ENCODE data around the gene VIT. TPM values are rescaled to one million over a fixed set of nuclear protein-coding genes. Genes with fewer than 3 reads are reported as not detected.

Gene VIT
- 10 to 100 TPM in 1 of 2 donors, 1 to 10 TPM in 1; 10.0 to 29.2 TPM for total RNA-seq
- not detected for polyA plus RNA-seq
- long read RNA-seq, donor 1, transcript VIT-202 (16 exons, 2,810 nt), result minor isoform, 12 of 55 reads
- long read RNA-seq, donor 1, transcript VIT-203 (15 exons, 2,770 nt), result major isoform, 17 of 55 reads
- long read RNA-seq, donor 1, partial matches to known transcripts, result 9 of 55 reads
- long read RNA-seq, donor 1, other reads (novel, unspliced or antisense), result 16 of 55 reads
- long read RNA-seq, donor 2, transcript VIT-202 (16 exons, 2,810 nt), result major isoform, 6 of 21 reads
- long read RNA-seq, donor 2, partial matches to known transcripts, result 6 of 21 reads
- long read RNA-seq, donor 2, other reads (novel, unspliced or antisense), result 5 of 21 reads

- Histone ChIP-seq H3K9me3 (ENCODE audit: control insufficient read depth, low read length) (no peaks in the 10 kb centered on the region), H3K4me1 (ENCODE audit: control insufficient read depth in 1 of 2, insufficient read depth in 2 of 2, low read length in 2 of 2) (peaks cover 0 to 1% of the 10 kb centered on the region in 2 donors), H3K36me3 (ENCODE audit: control insufficient read depth in 1 of 2, insufficient read depth in 2 of 2, low read length in 1 of 2) (no peaks in the 10 kb centered on the region), H3K27me3 (ENCODE audit: control insufficient read depth in 1 of 2, insufficient read depth in 2 of 2, low read length in 1 of 2) (no peaks in the 10 kb centered on the region), H3K4me3 (ENCODE audit: low read length in 2 of 2) (no peak within 1 kb of the TSS), H3K27ac (ENCODE audit: low read depth in 1 of 2, low read length in 2 of 2) (no peak within 1 kb of the TSS)
- no peak for ATAC-seq (ENCODE audit: low FRiP score)
- WGBS, 2 donors, result 19% methylated on average over 2 of the region's 2 CpGs
- intact Hi-C loops (cut with DNase I), result no loop called here
- DNase-seq, result no peak
Observed at GRCh38 chr2:36696533-36696932, at the start of gene VIT. Gene VIT (plus strand): TSS chr2:36696707. CDS start chr2:36716371, 19,664 bp downstream.

- no peak overlapping the region for H3K4me3 ChIP-seq (ENCODE audit: low read length in 2 of 2)
- no peaks in the 10 kb centered on the region for H3K36me3 ChIP-seq (ENCODE audit: control insufficient read depth in 1 of 2, insufficient read depth in 2 of 2, low read length in 1 of 2)
- no peaks in the 10 kb centered on the region for H3K9me3 ChIP-seq (ENCODE audit: control insufficient read depth, low read length)
- no peaks in the 10 kb centered on the region for H3K4me1 ChIP-seq (ENCODE audit: control insufficient read depth in 1 of 2, insufficient read depth in 2 of 2, low read length in 2 of 2)
- no peak overlapping the region for H3K27ac ChIP-seq (ENCODE audit: low read depth in 1 of 2, low read length in 2 of 2)
- WGBS, 2 donors, result 80 to 87% methylated on average over 4 of the region's 4 CpGs
- H3K27me3 ChIP-seq (ENCODE audit: control insufficient read depth in 1 of 2, insufficient read depth in 2 of 2, low read length in 1 of 2), result no peaks in the 10 kb centered on the region
- no peak for DNase-seq
- intact Hi-C loops (cut with DNase I), result no loop called here
- no peak for ATAC-seq (ENCODE audit: low FRiP score)
Observed at GRCh38 chr2:36650031-36650829, 46.3 kb upstream of the VIT start.

GRCh38 chr2:36653155-36653554 lies 43.4 kb upstream of the VIT start:
- no peak for DNase-seq
- H3K36me3 ChIP-seq (ENCODE audit: control insufficient read depth in 1 of 2, insufficient read depth in 2 of 2, low read length in 1 of 2), result no peaks in the 10 kb centered on the region
- H3K9me3 ChIP-seq (ENCODE audit: control insufficient read depth, low read length), result no peaks in the 10 kb centered on the region
- peaks cover 0 to under 1% of the 10 kb centered on the region in 2 donors for H3K4me1 ChIP-seq (ENCODE audit: control insufficient read depth in 1 of 2, insufficient read depth in 2 of 2, low read length in 2 of 2)
- H3K4me3 ChIP-seq (ENCODE audit: low read length in 2 of 2), result no peak overlapping the region
- 88 to 89% methylated on average over 5 of the region's 5 CpGs for WGBS, 2 donors
- intact Hi-C loops (cut with DNase I), result no loop called here
- no peak for ATAC-seq (ENCODE audit: low FRiP score)
- H3K27ac ChIP-seq (ENCODE audit: low read depth in 1 of 2, low read length in 2 of 2), result no peak overlapping the region
- H3K27me3 ChIP-seq (ENCODE audit: control insufficient read depth in 1 of 2, insufficient read depth in 2 of 2, low read length in 1 of 2), result no peaks in the 10 kb centered on the region

GRCh38 chr2:36653967-36654694 lies 42.4 kb upstream of the VIT start:
- Histone ChIP-seq H3K27me3 (ENCODE audit: control insufficient read depth in 1 of 2, insufficient read depth in 2 of 2, low read length in 1 of 2) (no peaks in the 10 kb centered on the region), H3K9me3 (ENCODE audit: control insufficient read depth, low read length) (no peaks in the 10 kb centered on the region), H3K4me1 (ENCODE audit: control insufficient read depth in 1 of 2, insufficient read depth in 2 of 2, low read length in 2 of 2) (peaks cover 0 to 1% of the 10 kb centered on the region in 2 donors), H3K27ac (ENCODE audit: low read depth in 1 of 2, low read length in 2 of 2) (no peak overlapping the region), H3K4me3 (ENCODE audit: low read length in 2 of 2) (no peak overlapping the region), H3K36me3 (ENCODE audit: control insufficient read depth in 1 of 2, insufficient read depth in 2 of 2, low read length in 1 of 2) (no peaks in the 10 kb centered on the region)
- WGBS, 2 donors, result 69 to 75% methylated on average over 2 of the region's 2 CpGs
- ATAC-seq (ENCODE audit: low FRiP score), result no peak
- intact Hi-C loops (cut with DNase I), result no loop called here
- DNase-seq, result no peak

- WGBS, 2 donors, result 31 to 52% methylated on average over 4 of the region's 4 CpGs
- ATAC-seq (ENCODE audit: low FRiP score) (peak; percentile 62), DNase-seq (no peak)
- Histone ChIP-seq H3K9me3 (ENCODE audit: control insufficient read depth, low read length) (no peaks in the 10 kb centered on the region), H3K27ac (ENCODE audit: low read depth in 1 of 2, low read length in 2 of 2) (no peak overlapping the region), H3K4me3 (ENCODE audit: low read length in 2 of 2) (no peak overlapping the region), H3K36me3 (ENCODE audit: control insufficient read depth in 1 of 2, insufficient read depth in 2 of 2, low read length in 1 of 2) (no peaks in the 10 kb centered on the region), H3K27me3 (ENCODE audit: control insufficient read depth in 1 of 2, insufficient read depth in 2 of 2, low read length in 1 of 2) (no peaks in the 10 kb centered on the region), H3K4me1 (ENCODE audit: control insufficient read depth in 1 of 2, insufficient read depth in 2 of 2, low read length in 2 of 2) (peaks cover 0 to 1% of the 10 kb centered on the region in 2 donors)
- intact Hi-C loops (cut with DNase I), result no loop called here
Observed at GRCh38 chr2:36655453-36655852, 41.1 kb upstream of the VIT start.

GRCh38 chr2:36657703-36658102 lies 38.8 kb upstream of the VIT start:
- ATAC-seq (ENCODE audit: low FRiP score), result no peak
- intact Hi-C loops (cut with DNase I), result loop anchor here in 1 of 2 donors (2.0 kb wide), 1 partner anchor 305 kb away; no protein-coding TSS in a partner anchor
- 97 to 100% methylated on average over 1 of the region's 1 CpG for WGBS, 2 donors

GRCh38 chr2:36658277-36658748 lies 38.2 kb upstream of the VIT start:
- ATAC-seq (ENCODE audit: low FRiP score) (no peak), DNase-seq (no peak)
- Histone ChIP-seq H3K36me3 (ENCODE audit: control insufficient read depth in 1 of 2, insufficient read depth in 2 of 2, low read length in 1 of 2) (no peaks in the 10 kb centered on the region), H3K27ac (ENCODE audit: low read depth in 1 of 2, low read length in 2 of 2) (no peak overlapping the region), H3K9me3 (ENCODE audit: control insufficient read depth, low read length) (no peaks in the 10 kb centered on the region), H3K4me3 (ENCODE audit: low read length in 2 of 2) (no peak overlapping the region), H3K4me1 (ENCODE audit: control insufficient read depth in 1 of 2, insufficient read depth in 2 of 2, low read length in 2 of 2) (peaks cover 0 to 1% of the 10 kb centered on the region in 2 donors), H3K27me3 (ENCODE audit: control insufficient read depth in 1 of 2, insufficient read depth in 2 of 2, low read length in 1 of 2) (no peaks in the 10 kb centered on the region)
- intact Hi-C loops (cut with DNase I), result loop anchor here in 1 of 2 donors (2.0 kb wide), 1 partner anchor 306 kb away; no protein-coding TSS in a partner anchor
- 80 to 90% methylated on average over 1 of the region's 1 CpG for WGBS, 2 donors

More at GRCh38 chr2:36657703-36658102, 38.8 kb upstream of the VIT start:
- Histone ChIP-seq H3K36me3 (ENCODE audit: control insufficient read depth in 1 of 2, insufficient read depth in 2 of 2, low read length in 1 of 2) (no peaks in the 10 kb centered on the region), H3K4me3 (ENCODE audit: low read length in 2 of 2) (no peak overlapping the region), H3K27ac (ENCODE audit: low read depth in 1 of 2, low read length in 2 of 2) (no peak overlapping the region), H3K4me1 (ENCODE audit: control insufficient read depth in 1 of 2, insufficient read depth in 2 of 2, low read length in 2 of 2) (peaks cover 0 to 1% of the 10 kb centered on the region in 2 donors), H3K27me3 (ENCODE audit: control insufficient read depth in 1 of 2, insufficient read depth in 2 of 2, low read length in 1 of 2) (no peaks in the 10 kb centered on the region), H3K9me3 (ENCODE audit: control insufficient read depth, low read length) (no peaks in the 10 kb centered on the region)
- no peak for DNase-seq

- 96 to 100% methylated on average over 2 of the region's 2 CpGs for WGBS, 2 donors
- intact Hi-C loops (cut with DNase I), result loop anchor here in 1 of 2 donors (2.0 kb wide), 1 partner anchor 306 kb away; no protein-coding TSS in a partner anchor
- H3K4me3 ChIP-seq (ENCODE audit: low read length in 2 of 2), result no peak overlapping the region
- no peaks in the 10 kb centered on the region for H3K27me3 ChIP-seq (ENCODE audit: control insufficient read depth in 1 of 2, insufficient read depth in 2 of 2, low read length in 1 of 2)
- H3K9me3 ChIP-seq (ENCODE audit: control insufficient read depth, low read length), result no peaks in the 10 kb centered on the region
- no peaks in the 10 kb centered on the region for H3K36me3 ChIP-seq (ENCODE audit: control insufficient read depth in 1 of 2, insufficient read depth in 2 of 2, low read length in 1 of 2)
- ATAC-seq (ENCODE audit: low FRiP score) (no peak), DNase-seq (no peak)
- no peak overlapping the region for H3K27ac ChIP-seq (ENCODE audit: low read depth in 1 of 2, low read length in 2 of 2)
- peaks cover 0 to 1% of the 10 kb centered on the region in 2 donors for H3K4me1 ChIP-seq (ENCODE audit: control insufficient read depth in 1 of 2, insufficient read depth in 2 of 2, low read length in 2 of 2)
Observed at GRCh38 chr2:36659218-36659617, 37.3 kb upstream of the VIT start.
